OCI-LY1 (cell line): ENCODE results near the gene EMILIN1.
A peak's percentile ranks its signal among the peaks of the same experiment; 100 is the strongest.

Experiments
- H2AFZ ChIP-seq: fragments of 200-600 bp; sonication (generic), shearing (Covaris generic); 2 replicates; pipeline ENCODE4 v1.6.0; 2014; ENCODE audit warnings: antibody characterized with exemption, mild to moderate bottlenecking, low read length
- H3F3A ChIP-seq: fragments of 200-600 bp; sonication (generic), shearing (Covaris generic); 2 replicates; pipeline ENCODE4 v1.6.0; 2014; ENCODE audit warnings: mild to moderate bottlenecking, antibody characterized with exemption, low read length, moderate library complexity; ENCODE audit not compliant: insufficient read depth
- H3K27ac ChIP-seq: fragments of 200-600 bp; sonication (generic); 2 replicates; pipeline ENCODE4 v1.5.1; 2014; ENCODE audit warnings: low read length, mixed run types, mild to moderate bottlenecking, low read depth; ENCODE audit not compliant: poor library complexity, severe bottlenecking
- H3K27me3 ChIP-seq: fragments of 200-600 bp; sonication (generic); 2 replicates; pipeline ENCODE4 v1.6.0; 2014; ENCODE audit warnings: antibody characterized with exemption, mild to moderate bottlenecking, low read length, moderate library complexity; ENCODE audit not compliant: insufficient read depth
- H3K36me3 ChIP-seq: fragments of 200-600 bp; sonication (generic); 2 replicates; pipeline ENCODE4 v1.6.1; 2014; ENCODE audit warnings: mild to moderate bottlenecking, antibody characterized with exemption, low read length, moderate library complexity, mixed read lengths; ENCODE audit not compliant: insufficient read depth
- H3K4me1 ChIP-seq: fragments of 200-600 bp; sonication (generic); 2 replicates; pipeline ENCODE4 v1.5.1; 2014; ENCODE audit warnings: mild to moderate bottlenecking, low read length, moderate library complexity; ENCODE audit not compliant: insufficient read depth, severe bottlenecking
- H3K4me2 ChIP-seq: fragments of 200-600 bp; sonication (generic), shearing (Covaris generic); 2 replicates; pipeline ENCODE4 v1.6.1; 2014; ENCODE audit warnings: low read length
- H3K4me3 ChIP-seq: fragments of 200-600 bp; sonication (generic); 2 replicates; pipeline ENCODE4 v1.5.1; 2014; ENCODE audit warnings: low read length, low read depth, mild to moderate bottlenecking, mixed read lengths; ENCODE audit not compliant: poor library complexity, severe bottlenecking
- H3K79me2 ChIP-seq: fragments of 200-600 bp; shearing (Covaris generic); 2 replicates; pipeline ENCODE4 v1.6.1; 2016; ENCODE audit warnings: mixed run types, low read length, mixed read lengths; ENCODE audit not compliant: insufficient read depth
- H3K9ac ChIP-seq: fragments of 200-600 bp; sonication (generic), shearing (Covaris generic); 2 replicates; pipeline ENCODE4 v1.6.1; 2014; ENCODE audit warnings: mild to moderate bottlenecking, low read length, mixed read lengths
- H3K9me2 ChIP-seq: fragments of 200-600 bp; sonication (generic), shearing (Covaris generic); 2 replicates; pipeline ENCODE4 v1.6.1; 2014; ENCODE audit warnings: low read depth, mild to moderate bottlenecking, low read length, mixed read lengths
- H3K9me3 ChIP-seq: fragments of 200-600 bp; shearing (Covaris generic); 2 replicates; pipeline ENCODE4 v1.6.1; 2014; ENCODE audit warnings: low read length, mixed read lengths
- H4K20me1 ChIP-seq: fragments of 200-600 bp; sonication (generic), shearing (Covaris generic); 2 replicates; pipeline ENCODE4 v1.6.0; 2016; ENCODE audit warnings: mild to moderate bottlenecking, low read length; ENCODE audit not compliant: insufficient read depth
- CTCF ChIP-seq: fragments of 200-600 bp; sonication (generic), shearing (Covaris generic); IDR thresholded peaks from 2 replicates; pipeline ENCODE4 v1.5.1; 2017; ENCODE audit warnings: mild to moderate bottlenecking, antibody characterized with exemption, low read length, moderate library complexity, mixed read lengths
- EZH2 ChIP-seq: fragments of 200-600 bp; sonication (generic), shearing (Covaris generic); IDR thresholded peaks from 2 replicates; pipeline ENCODE4 v1.8.0; 2017; ENCODE audit warnings: borderline replicate concordance, mixed run types, mild to moderate bottlenecking, antibody characterized with exemption, low read length, moderate library complexity, mixed read lengths

The EMILIN1 gene

GRCh38 chr2:27084297-27085061 lies 6.1 kb downstream of the EMILIN1 start:
- Histone ChIP-seq H3K27me3 (0 out of 2 replicates have a peak, but pooled peaks cover 11% of the 10 kb centered on the region), H3K4me2 (no peak overlapping the region), H3K9me3 (no peaks in the 10 kb centered on the region), H3K9ac (no peak overlapping the region), H3F3A (no peaks in the 10 kb centered on the region), H3K27ac (no peak overlapping the region), H3K4me3 (no peak overlapping the region), H2AFZ (no peak overlapping the region), H3K36me3 (no peaks in the 10 kb centered on the region), H3K79me2 (no peaks in the 10 kb centered on the region), H3K4me1 (peaks cover 26% of the 10 kb centered on the region), H4K20me1 (no peaks in the 10 kb centered on the region), H3K9me2 (no peaks in the 10 kb centered on the region)
- no peak for TF ChIP-seq EZH2
- no peak for TF ChIP-seq CTCF

- Histone ChIP-seq H3K4me3 (peak overlapping the region; percentile 67), H4K20me1 (no peaks in the 10 kb centered on the region), H3F3A (no peaks in the 10 kb centered on the region), H3K36me3 (no peaks in the 10 kb centered on the region), H3K4me2 (peak overlapping the region; percentile 88), H3K9me2 (no peaks in the 10 kb centered on the region), H3K27me3 (0 out of 2 replicates have a peak, but pooled peaks cover 11% of the 10 kb centered on the region), H2AFZ (no peak overlapping the region), H3K9me3 (no peaks in the 10 kb centered on the region), H3K4me1 (peaks cover 26% of the 10 kb centered on the region), H3K27ac (no peak overlapping the region), H3K9ac (peak overlapping the region; percentile 73; the same call in 1 of the 2 replicates), H3K79me2 (no peaks in the 10 kb centered on the region)
- no peak for TF ChIP-seq CTCF
- TF ChIP-seq EZH2, result no peak
Measured at GRCh38 chr2:27085062-27085672, 6.8 kb downstream of the EMILIN1 start.

GRCh38 chr2:27085673-27086089 lies 7.3 kb downstream of the EMILIN1 start:
- Histone ChIP-seq H3K27ac (no peak overlapping the region), H3K4me2 (peak overlapping the region; percentile 88), H3K36me3 (no peaks in the 10 kb centered on the region), H3F3A (no peaks in the 10 kb centered on the region), H3K9me2 (no peaks in the 10 kb centered on the region), H3K27me3 (0 out of 2 replicates have a peak, but pooled peaks cover 11% of the 10 kb centered on the region), H3K79me2 (no peaks in the 10 kb centered on the region), H3K4me3 (peak overlapping the region; percentile 67), H3K9ac (peak overlapping the region; percentile 73), H4K20me1 (no peaks in the 10 kb centered on the region), H2AFZ (no peak overlapping the region), H3K4me1 (peaks cover 26% of the 10 kb centered on the region), H3K9me3 (no peaks in the 10 kb centered on the region)
- TF ChIP-seq EZH2, result no peak
- no peak for TF ChIP-seq CTCF
